ENCODE data around the gene SH3RF1.
"Not testable (repeated sequence)": the region's sequence is repeated elsewhere in the genome, so short reads cannot be mapped to it uniquely, and the experiment has no call there.

Gene SH3RF1

DNA sequence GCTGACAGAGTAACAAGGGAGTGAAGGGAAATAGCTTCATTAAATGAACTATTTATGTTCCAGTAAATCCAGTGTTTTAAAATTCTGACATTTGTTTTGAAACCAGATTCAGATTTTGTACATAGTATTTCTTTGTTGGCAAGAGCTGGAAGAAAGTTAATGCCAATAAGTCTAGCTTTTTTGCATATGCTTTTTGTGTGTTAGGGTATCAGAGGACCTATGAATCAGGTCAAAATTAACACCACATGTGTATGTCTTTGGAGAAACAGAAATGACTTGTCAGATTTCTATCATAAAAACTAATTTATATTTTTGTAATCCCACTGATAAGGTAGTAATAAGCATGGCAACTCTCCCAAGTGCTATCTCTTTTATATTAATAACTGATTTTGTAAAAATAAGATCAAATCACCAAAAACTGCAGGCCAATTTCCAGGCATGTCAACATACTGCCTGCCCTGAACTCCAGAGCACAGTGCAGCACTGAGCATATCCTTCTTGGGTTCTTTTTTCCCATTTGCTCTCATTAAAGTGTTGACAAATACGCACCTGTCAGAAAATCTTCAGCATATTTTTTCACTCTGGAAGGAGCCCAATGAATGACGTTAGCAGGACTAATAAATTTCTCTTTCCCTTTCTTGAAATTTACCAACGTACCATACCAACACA is 65.5 kb downstream of the SH3RF1 start:
- DNase-seq (ENCODE audit: insufficient read length, low spot score) = no peak
- TF ChIP-seq TAF1 (IDR thresholded peaks at IDR 0.05; ENCODE audit: low read depth, low read length) (no peak), POLR2AphosphoS5 (IDR thresholded peaks at IDR 0.05; ENCODE audit: low read depth, low read length) (no peak), SPI1 (IDR thresholded peaks at IDR 0.05; ENCODE audit: low read depth, low read length) (no peak), POU2F2 (IDR thresholded peaks at IDR 0.05; ENCODE audit: low read depth, low read length) (no peak), PAX5 (IDR thresholded peaks at IDR 0.05; ENCODE audit: insufficient read depth, low read length, severe bottlenecking) (no peak), POLR2A (IDR thresholded peaks at IDR 0.05; ENCODE audit: low read depth, low read length) (no peak)
- no peak for FAIRE-seq

- DNase-seq (ENCODE audit: insufficient read length, low spot score) = no peak
- no peak for FAIRE-seq
- TF ChIP-seq SPI1 (IDR thresholded peaks at IDR 0.05; ENCODE audit: low read depth, low read length) (no peak), PAX5 (IDR thresholded peaks at IDR 0.05; ENCODE audit: insufficient read depth, low read length, severe bottlenecking) (no peak), POU2F2 (IDR thresholded peaks at IDR 0.05; ENCODE audit: low read depth, low read length) (no peak), POLR2A (IDR thresholded peaks at IDR 0.05; ENCODE audit: low read depth, low read length) (no peak), POLR2AphosphoS5 (IDR thresholded peaks at IDR 0.05; ENCODE audit: low read depth, low read length) (no peak), TAF1 (IDR thresholded peaks at IDR 0.05; ENCODE audit: low read depth, low read length) (no peak)
Observed at GRCh38 chr4:169203891-169204290, 66.9 kb downstream of the SH3RF1 start.

GRCh38 chr4:169203278-169203677 is 67.5 kb downstream of the SH3RF1 start:
- DNase-seq (ENCODE audit: insufficient read length, low spot score); FAIRE-seq: not testable (repeated sequence)

GRCh38 chr4:169202878-169203277 is 67.9 kb downstream of the SH3RF1 start:
- DNase-seq (ENCODE audit: insufficient read length, low spot score) = no peak
- TF ChIP-seq TAF1 (IDR thresholded peaks at IDR 0.05; ENCODE audit: low read depth, low read length) (no peak), POLR2A (IDR thresholded peaks at IDR 0.05; ENCODE audit: low read depth, low read length) (no peak), PAX5 (IDR thresholded peaks at IDR 0.05; ENCODE audit: insufficient read depth, low read length, severe bottlenecking) (no peak), SPI1 (IDR thresholded peaks at IDR 0.05; ENCODE audit: low read depth, low read length) (no peak)
- FAIRE-seq = no peak

GRCh38 chr4:169202145-169202699 is 68.5 kb downstream of the SH3RF1 start:
- DNase-seq (ENCODE audit: insufficient read length, low spot score) (no peak), FAIRE-seq (no peak)
- TF ChIP-seq PAX5 (IDR thresholded peaks at IDR 0.05; ENCODE audit: insufficient read depth, low read length, severe bottlenecking) = no peak
- TF ChIP-seq TAF1 (IDR thresholded peaks at IDR 0.05; ENCODE audit: low read depth, low read length) = no peak
- no peak for TF ChIP-seq POLR2A (IDR thresholded peaks at IDR 0.05; ENCODE audit: low read depth, low read length)
- no peak for TF ChIP-seq POLR2AphosphoS5 (IDR thresholded peaks at IDR 0.05; ENCODE audit: low read depth, low read length)
- no peak for TF ChIP-seq POU2F2 (IDR thresholded peaks at IDR 0.05; ENCODE audit: low read depth, low read length)
- TF ChIP-seq SPI1 (IDR thresholded peaks at IDR 0.05; ENCODE audit: low read depth, low read length) = no peak

DNA sequence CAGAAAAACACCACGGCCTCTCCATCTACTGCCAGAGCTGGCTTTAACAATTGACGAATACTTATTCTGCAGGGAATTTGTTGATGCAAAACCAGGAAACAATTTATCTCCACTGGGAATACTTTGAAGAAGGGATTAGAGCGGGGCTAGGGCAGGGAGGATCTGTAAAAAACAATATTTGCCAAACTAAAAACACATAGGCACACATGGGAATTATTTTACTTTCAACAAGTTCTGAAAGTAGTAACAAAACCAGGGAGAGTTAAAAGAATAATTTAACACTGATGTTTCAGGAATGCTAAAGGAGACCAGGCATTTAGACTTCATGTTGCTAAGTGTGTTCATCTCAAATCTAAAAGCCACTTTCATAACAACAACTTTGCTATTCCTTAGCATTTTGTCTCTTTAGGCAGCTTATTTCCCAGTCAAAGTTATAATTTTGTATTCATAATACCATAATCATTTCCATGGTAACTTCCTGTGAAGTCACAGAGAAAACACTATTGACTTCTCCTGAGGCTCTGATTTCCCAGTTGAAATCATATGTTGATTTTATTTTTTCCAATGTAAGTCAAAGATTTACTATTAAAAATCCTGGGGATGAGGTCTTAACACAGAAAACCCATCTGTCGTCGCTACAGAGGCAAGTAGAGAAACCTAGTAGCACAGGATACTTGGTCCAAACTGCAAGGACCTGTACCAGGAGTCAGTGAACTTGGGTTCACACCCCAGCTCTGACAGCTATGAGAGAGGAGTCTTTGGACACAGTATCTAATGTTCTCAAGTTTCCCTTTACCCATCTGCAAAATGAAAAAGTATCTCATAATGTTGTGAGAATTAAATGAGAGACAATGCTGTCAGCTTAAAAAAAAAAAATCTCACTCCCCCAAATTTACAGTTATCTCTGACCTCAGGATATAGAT is 69.3 kb downstream of the SH3RF1 start:
- TF ChIP-seq SPI1 (IDR thresholded peaks at IDR 0.05; ENCODE audit: low read depth, low read length) = no peak
- TF ChIP-seq PAX5 (IDR thresholded peaks at IDR 0.05; ENCODE audit: insufficient read depth, low read length, severe bottlenecking) = no peak
- DNase-seq (ENCODE audit: insufficient read length, low spot score) (no peak), FAIRE-seq (no peak)

GRCh38 chr4:169200361-169201030 is 70.3 kb downstream of the SH3RF1 start:
- TF ChIP-seq SPI1 (IDR thresholded peaks at IDR 0.05; ENCODE audit: low read depth, low read length) (no peak), POLR2AphosphoS5 (IDR thresholded peaks at IDR 0.05; ENCODE audit: low read depth, low read length) (no peak), POU2F2 (IDR thresholded peaks at IDR 0.05; ENCODE audit: low read depth, low read length) (no peak), PAX5 (IDR thresholded peaks at IDR 0.05; ENCODE audit: insufficient read depth, low read length, severe bottlenecking) (no peak), POLR2A (IDR thresholded peaks at IDR 0.05; ENCODE audit: low read depth, low read length) (no peak), TAF1 (IDR thresholded peaks at IDR 0.05; ENCODE audit: low read depth, low read length) (no peak)
- FAIRE-seq (no peak), DNase-seq (ENCODE audit: insufficient read length, low spot score) (no peak)

DNA sequence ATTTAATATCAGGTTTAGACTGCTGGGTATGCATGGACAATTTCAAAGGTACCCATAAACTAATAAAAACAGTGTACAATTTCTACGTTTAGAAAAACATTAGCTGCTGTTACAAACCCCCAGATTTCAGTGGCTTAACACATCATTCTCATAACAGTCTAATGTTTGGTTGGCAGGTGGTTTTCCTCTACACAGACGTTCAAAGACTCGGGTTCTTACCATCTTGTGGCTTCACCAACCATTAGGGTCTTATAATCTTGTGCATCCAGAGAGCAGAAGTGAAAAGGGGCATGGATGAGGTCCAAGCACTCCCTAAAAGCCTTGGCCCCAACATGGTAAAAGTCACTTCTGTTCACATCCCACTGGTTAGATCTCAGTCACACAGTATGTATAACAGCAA is 71.6 kb downstream of the SH3RF1 start:
- TF ChIP-seq TAF1 (IDR thresholded peaks at IDR 0.05; ENCODE audit: low read depth, low read length) (no peak), POLR2A (IDR thresholded peaks at IDR 0.05; ENCODE audit: low read depth, low read length) (no peak), POLR2AphosphoS5 (IDR thresholded peaks at IDR 0.05; ENCODE audit: low read depth, low read length) (no peak), POU2F2 (IDR thresholded peaks at IDR 0.05; ENCODE audit: low read depth, low read length) (no peak), PAX5 (IDR thresholded peaks at IDR 0.05; ENCODE audit: insufficient read depth, low read length, severe bottlenecking) (no peak), SPI1 (IDR thresholded peaks at IDR 0.05; ENCODE audit: low read depth, low read length) (no peak)
- DNase-seq (ENCODE audit: insufficient read length, low spot score) (no peak), FAIRE-seq (no peak)

- no peak for TF ChIP-seq PAX5 (IDR thresholded peaks at IDR 0.05; ENCODE audit: insufficient read depth, low read length, severe bottlenecking)
- TF ChIP-seq TAF1 (IDR thresholded peaks at IDR 0.05; ENCODE audit: low read depth, low read length) = no peak
- peak; percentile 9 for FAIRE-seq
- no peak for DNase-seq (ENCODE audit: insufficient read length, low spot score)
Observed at GRCh38 chr4:169198167-169198566, 72.6 kb downstream of the SH3RF1 start.

DNA sequence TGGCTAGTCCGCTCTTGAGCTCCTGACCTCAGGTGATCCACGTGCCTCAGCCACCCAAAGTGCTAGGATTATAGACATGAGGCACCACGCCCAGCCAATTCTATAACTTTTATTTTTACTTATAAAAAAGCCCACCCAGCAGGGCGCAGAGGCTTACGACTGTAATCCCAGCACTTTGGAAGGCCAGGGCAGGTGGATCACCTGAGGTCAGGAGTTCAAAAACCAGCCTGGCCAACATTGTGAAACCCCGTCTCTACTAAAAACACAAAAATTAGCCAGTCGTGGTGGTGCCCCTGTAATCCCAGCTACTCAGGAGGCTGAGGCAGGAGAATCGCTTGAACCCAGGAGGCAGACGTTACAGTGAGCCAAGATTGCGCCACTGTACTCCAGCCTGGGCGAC is 73.5 kb downstream of the SH3RF1 start:
- DNase-seq (ENCODE audit: insufficient read length, low spot score) = not testable (repeated sequence)

More for the DNA sequence above, 73.5 kb downstream of the SH3RF1 start:
- FAIRE-seq = not testable (repeated sequence)

All from GM12891 (cell line).